C4-2B (cell line): Measurements from ENCODE around the gene PHLPP1.

Experiments
- ZFX ChIP-seq: fragments of 450-650 bp; IDR thresholded peaks from 2 replicates; pipeline ENCODE4 v1.6.1; 2017
- TF ChIP-seq, protein P1 (sequence below): fragments of 450-650 bp; conservative IDR thresholded peaks from 2 replicates; pipeline ENCODE4 v1.5.1; 2017; ENCODE audit warnings: mild to moderate bottlenecking

DNA sequence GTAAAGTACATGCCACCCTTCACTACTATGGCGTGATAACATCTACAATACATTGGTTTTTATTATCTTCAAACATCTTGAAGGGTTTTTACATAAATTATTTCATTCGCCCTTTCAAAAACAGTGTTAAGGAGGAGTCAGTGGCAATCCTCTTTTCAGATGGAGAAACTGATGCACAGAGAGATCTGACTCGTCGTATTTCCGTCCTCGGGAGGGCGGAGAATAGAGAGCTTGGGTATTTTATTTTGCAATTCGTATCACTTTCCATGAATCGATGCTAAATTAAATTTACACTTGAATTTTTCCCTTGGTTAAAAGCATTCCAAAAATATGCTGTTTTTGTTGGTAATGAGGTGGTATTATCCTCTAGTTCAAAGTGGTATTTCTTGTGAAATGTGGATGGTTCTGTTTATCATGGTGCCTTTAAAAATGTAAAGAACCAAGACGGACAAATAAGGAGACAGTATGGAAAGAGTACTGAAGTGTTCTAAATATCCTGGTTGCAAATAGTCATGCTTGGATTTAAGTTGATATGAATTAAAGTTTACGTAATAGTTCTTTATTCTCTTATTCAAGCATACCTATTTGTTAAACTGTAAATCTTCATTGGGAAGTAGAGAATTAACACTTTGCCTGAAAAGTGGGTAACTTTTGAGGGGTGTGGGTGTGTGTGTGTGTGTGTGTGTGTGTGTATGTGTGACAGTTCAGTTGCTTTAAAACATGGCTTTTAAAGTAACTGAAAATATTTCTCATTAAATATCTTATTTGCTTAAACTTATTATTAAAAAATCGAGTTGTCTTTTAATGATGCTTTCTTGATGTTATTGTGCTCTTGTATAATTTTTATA, 5.6 kb downstream of the PHLPP1 start:
- TF ChIP-seq, protein P1, sequence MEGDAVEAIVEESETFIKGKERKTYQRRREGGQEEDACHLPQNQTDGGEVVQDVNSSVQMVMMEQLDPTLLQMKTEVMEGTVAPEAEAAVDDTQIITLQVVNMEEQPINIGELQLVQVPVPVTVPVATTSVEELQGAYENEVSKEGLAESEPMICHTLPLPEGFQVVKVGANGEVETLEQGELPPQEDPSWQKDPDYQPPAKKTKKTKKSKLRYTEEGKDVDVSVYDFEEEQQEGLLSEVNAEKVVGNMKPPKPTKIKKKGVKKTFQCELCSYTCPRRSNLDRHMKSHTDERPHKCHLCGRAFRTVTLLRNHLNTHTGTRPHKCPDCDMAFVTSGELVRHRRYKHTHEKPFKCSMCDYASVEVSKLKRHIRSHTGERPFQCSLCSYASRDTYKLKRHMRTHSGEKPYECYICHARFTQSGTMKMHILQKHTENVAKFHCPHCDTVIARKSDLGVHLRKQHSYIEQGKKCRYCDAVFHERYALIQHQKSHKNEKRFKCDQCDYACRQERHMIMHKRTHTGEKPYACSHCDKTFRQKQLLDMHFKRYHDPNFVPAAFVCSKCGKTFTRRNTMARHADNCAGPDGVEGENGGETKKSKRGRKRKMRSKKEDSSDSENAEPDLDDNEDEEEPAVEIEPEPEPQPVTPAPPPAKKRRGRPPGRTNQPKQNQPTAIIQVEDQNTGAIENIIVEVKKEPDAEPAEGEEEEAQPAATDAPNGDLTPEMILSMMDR = no peak
- TF ChIP-seq ZFX = no peak
